ENCODE measurements around the gene VAV1. TPM values are rescaled to one million over a fixed set of nuclear protein-coding genes. Genes with fewer than 3 reads are reported as not detected.
"Not testable (repeated sequence)": the region's sequence is repeated elsewhere in the genome, so short reads cannot be mapped to it uniquely, and the experiment has no call there.

Gene VAV1
- total RNA-seq, 8 experiments from 2014 or later, result 0.29 to 0.66 (median 0.36) TPM; not detected in 4

DNA sequence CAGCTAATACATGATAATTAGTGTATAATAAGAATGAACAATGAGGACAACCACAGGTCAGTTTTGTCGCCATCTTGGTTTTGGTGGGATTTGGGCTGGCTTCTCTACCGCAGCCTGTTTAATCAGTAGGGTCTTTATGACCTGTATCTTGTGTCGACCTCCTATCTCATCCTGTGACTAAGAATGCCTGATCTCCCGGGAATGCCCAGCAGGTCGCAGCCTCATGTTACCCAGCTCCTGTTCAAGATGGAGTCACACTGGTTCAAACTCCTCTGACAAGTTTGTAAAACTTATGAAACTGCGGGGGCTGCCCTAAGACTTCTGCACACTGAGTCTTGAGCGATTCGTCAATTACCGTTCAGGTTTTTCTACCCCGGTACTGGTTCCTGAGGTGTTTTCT, 93.3 kb downstream of the VAV1 start:
- Histone ChIP-seq H3K4me1 (replicated peaks in 1 of 2) (no peaks in the 10 kb centered on the region), H3K4me3 (no peak overlapping the region), H3K27ac (no peak overlapping the region)
- in situ Hi-C loops (cut with MboI; ENCODE audit: low pct_unique_long_range_greater_than_20kb in 2 of 9, low sequenced_read_pairs in 9 of 9, unreplicated experiment in 9 of 9), result loop anchor here in 6 of 9 experiments (10.0 to 25.0 kb wide), 5 partner anchors 131 to 879 kb away; partner anchors contain the start of genes GPR108 (in 1 of the 6), RANBP3 (in 1 of the 6) and TRIP10 (in 1 of the 6)
- 39 to 100% (median 66%) methylated on average over 2 to 8 of the region's 10 CpGs; no CpG with 5 or more reads in 1 of the 10 experiments for WGBS, 10 experiments
- ATAC-seq (replicated peaks in 6 of 8), result no peak

DNA sequence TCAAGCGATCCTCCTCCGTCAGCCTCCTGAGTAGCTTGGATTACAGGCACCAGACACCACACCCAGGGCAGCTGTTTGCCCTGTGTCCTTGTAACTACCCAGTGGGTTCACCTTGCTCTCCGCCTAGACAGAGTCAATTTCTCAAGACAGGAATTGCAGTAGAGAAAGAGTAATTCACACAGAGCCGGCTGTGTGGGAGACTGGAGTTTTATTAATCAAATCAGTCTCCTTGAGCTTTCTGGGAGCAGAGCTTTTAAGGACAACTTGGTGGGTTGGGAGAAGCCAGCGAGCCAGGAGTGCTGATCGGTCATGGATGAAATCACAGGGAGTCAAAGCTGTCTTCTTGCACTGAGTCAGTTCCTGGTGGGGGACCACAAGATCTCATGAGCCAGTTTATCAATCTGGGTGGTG, 94.2 kb downstream of the VAV1 start:
- in situ Hi-C loops (cut with MboI; ENCODE audit: low pct_unique_long_range_greater_than_20kb in 2 of 9, low sequenced_read_pairs in 9 of 9, unreplicated experiment in 9 of 9), result loop anchor here in 6 of 9 experiments (10.0 to 25.0 kb wide), 5 partner anchors 132 to 879 kb away; partner anchors contain the start of genes GPR108 (in 1 of the 6), RANBP3 (in 1 of the 6) and TRIP10 (in 1 of the 6)
- Histone ChIP-seq H3K4me3 (no peak overlapping the region), H3K27ac (no peak overlapping the region), H3K4me1 (replicated peaks in 1 of 2) (no peaks in the 10 kb centered on the region)
- WGBS, 10 experiments, result 25 to 73% (median 50%) methylated on average over 1 to 4 of the region's 6 CpGs; no CpG with 5 or more reads in 5 of the 10 experiments
- ATAC-seq (replicated peaks in 6 of 8), result no peak

DNA sequence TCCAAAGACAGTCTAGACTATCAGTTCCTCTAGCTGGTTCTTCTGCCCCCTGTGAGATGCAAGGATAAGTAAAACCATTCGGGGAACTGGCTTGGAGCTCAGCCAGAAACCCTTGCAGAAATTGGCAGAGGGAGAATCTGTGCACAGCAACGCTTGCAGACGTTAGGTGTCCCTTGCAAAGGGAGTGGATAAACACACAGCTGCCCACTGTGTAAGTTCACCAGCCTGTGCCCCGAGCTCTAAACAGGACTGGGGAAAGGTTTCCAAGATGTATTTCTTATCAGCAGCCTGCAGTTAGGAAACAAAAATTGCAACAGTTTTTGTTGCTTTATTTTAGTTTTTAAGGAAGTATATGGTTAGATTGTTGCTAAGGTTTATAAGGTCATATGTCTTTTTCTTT, 95.8 kb downstream of the VAV1 start:
- Histone ChIP-seq H3K4me3 (no peak overlapping the region), H3K27ac (no peak overlapping the region), H3K4me1 (replicated peaks in 1 of 2) (no peaks in the 10 kb centered on the region)
- in situ Hi-C loops (cut with MboI; ENCODE audit: low pct_unique_long_range_greater_than_20kb in 2 of 9, low sequenced_read_pairs in 9 of 9, unreplicated experiment in 9 of 9), result loop anchor here in 6 of 9 experiments (10.0 to 25.0 kb wide), 5 partner anchors 134 to 881 kb away; partner anchors contain the start of genes GPR108 (in 1 of the 6), RANBP3 (in 1 of the 6) and TRIP10 (in 1 of the 6)
- no peak for ATAC-seq (replicated peaks in 6 of 8)
- WGBS, 10 experiments, result 0 to 52% (median 12%) methylated on average over 2 to 4 of the region's 4 CpGs; no CpG with 5 or more reads in 4 of the 10 experiments

DNA sequence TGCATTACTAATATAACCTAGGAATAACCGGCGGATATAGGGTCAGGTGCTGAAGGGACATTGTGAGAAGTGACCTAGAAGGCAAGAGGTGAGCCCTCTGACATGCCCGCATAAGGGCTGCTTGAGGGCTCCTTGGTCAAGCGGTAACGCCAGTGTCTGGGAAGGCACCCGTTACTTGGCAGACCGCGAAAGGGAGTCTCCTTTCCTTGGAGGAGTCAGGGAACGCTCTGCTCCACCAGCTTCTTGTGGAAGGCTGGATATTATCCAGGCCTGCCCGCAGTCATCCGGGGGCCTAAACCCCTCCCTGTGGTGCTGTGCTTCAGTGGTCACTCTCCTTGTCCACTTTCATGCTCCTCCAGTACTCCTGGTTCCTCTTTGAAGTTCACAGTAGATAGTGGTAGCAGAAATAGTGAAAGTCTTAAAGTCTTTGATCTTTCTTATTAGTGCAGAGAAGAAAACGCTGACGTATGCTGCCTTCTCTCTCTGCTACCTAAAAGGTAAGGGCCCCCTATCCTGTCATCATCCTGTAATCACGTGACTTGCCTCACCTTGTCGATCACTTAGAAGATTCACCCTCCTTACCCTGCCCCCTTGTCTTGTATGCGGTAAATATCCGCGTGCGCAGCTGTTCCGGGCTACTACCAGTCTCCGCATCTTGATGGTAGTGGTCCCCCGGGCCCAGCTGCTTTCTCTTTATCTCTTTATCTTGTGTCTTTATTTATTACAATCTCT, 96.8 kb downstream of the VAV1 start:
- not testable (repeated sequence) for H3K4me1 ChIP-seq (replicated peaks in 1 of 2); H3K27ac ChIP-seq; H3K4me3 ChIP-seq; ATAC-seq (replicated peaks in 6 of 8)
- WGBS, 10 experiments, result 20 to 90% (median 75%) methylated on average over 1 to 8 of the region's 22 CpGs; no CpG with 5 or more reads in 1 of the 10 experiments
- in situ Hi-C loops (cut with MboI; ENCODE audit: low pct_unique_long_range_greater_than_20kb in 2 of 9, low sequenced_read_pairs in 9 of 9, unreplicated experiment in 9 of 9), result loop anchor here in 6 of 9 experiments (10.0 to 25.0 kb wide), 5 partner anchors 135 to 882 kb away; partner anchors contain the start of genes GPR108 (in 1 of the 6), RANBP3 (in 1 of the 6) and TRIP10 (in 1 of the 6)

DNA sequence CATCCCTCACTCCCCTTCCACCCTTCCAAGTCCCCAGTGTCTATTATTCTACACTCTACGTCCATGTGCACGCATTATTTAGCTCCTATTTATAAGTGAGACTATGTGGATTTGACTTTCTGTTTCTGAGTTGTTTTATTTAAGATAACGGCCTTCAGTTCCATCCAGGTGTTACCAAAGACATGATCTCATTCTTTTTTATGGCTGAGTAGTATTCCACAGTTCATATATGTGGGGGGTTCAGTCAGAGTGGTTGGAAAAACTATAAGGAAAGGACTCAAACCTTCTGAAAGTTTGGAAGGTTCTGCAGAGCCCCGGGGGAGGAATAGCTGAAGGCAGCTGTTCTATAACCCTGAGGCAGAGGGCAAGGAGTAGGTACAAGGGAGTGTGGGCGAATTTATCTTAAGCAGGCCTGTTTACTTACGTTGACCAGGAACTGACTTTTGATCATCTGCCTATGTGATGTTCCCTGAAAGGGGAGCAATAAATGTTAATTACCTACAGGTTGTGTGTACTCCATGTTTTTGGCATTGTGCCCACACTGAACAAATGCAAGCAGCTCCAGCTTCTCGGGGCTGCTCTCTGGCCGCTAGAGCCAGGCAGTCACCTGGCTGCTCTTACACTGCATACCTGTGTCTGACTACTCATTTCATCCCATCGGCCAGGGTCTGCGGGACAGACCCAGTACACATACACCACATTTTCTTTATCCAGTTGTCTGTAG, 101.4 kb downstream of the VAV1 start:
- WGBS, 10 experiments, result 37 to 73% (median 51%) methylated on average over 3 to 9 of the region's 10 CpGs
- ATAC-seq (replicated peaks in 6 of 8), result no peak

DNA sequence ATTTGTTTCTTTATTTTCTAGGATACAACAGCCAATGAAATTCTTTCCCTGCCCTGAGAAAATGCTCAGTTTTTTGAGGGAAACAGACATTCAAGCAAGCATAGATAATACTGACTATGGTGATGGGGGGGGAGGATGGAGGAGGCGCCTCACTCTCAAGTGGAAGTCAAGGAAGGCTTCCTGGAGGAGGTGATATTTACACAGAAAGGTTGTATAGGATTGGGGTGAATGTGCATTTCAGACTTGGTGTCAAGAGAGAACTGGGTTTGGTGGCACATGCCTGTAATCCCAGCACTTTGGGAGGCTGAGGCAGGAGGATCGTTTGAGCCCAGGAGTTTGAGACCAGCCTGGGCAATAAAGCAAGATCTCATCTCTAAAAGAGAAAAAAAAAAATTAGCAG, 102.7 kb downstream of the VAV1 start:
- Histone ChIP-seq H3K27ac (no peak overlapping the region), H3K4me3 (no peak overlapping the region), H3K4me1 (replicated peaks in 1 of 2) (no peaks in the 10 kb centered on the region)
- in situ Hi-C loops (cut with MboI; ENCODE audit: low pct_unique_long_range_greater_than_20kb in 2 of 9, low sequenced_read_pairs in 9 of 9, unreplicated experiment in 9 of 9), result no loop called here
- no peak for ATAC-seq (replicated peaks in 6 of 8)
- WGBS, 10 experiments, result 0 to 60% (median 40%) methylated on average over 1 to 2 of the region's 2 CpGs; no CpG with 5 or more reads in 1 of the 10 experiments

More for the DNA sequence above, 101.4 kb downstream of the VAV1 start:
- in situ Hi-C loops (cut with MboI; ENCODE audit: low pct_unique_long_range_greater_than_20kb in 2 of 9, low sequenced_read_pairs in 9 of 9, unreplicated experiment in 9 of 9), result loop anchor here in 6 of 9 experiments (25.0 kb wide), 3 partner anchors 237 to 887 kb away; partner anchors contain the start of gene RANBP3 (in 1 of the 6)
- no peak overlapping the region for H3K4me3 ChIP-seq
- no peaks in the 10 kb centered on the region for H3K4me1 ChIP-seq (replicated peaks in 1 of 2)
- H3K27ac ChIP-seq, result no peak overlapping the region

DNA sequence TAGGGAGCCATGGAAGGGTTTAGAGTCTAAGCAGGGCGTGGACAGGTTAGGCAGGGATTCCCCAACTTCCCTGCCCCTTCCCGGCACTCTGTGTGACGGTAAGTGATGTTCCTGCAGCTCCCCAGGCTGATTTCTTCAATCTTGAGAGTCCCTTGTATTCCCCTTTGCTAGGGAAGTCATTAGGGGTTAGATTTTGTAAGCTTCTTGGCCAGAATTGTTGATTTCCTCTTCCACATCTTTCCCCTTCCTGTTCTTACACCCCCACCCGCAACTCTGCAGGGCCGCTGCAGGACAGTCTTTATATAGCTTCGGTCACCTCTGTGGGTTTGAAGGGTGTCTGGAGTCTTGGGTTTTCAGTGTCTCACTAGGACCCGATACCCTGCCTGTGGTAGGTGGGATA, 104.2 kb downstream of the VAV1 start:
- no peak overlapping the region for H3K4me3 ChIP-seq
- ATAC-seq (replicated peaks in 6 of 8), result no peak
- H3K27ac ChIP-seq, result no peak overlapping the region
- no peaks in the 10 kb centered on the region for H3K4me1 ChIP-seq (replicated peaks in 1 of 2)
- in situ Hi-C loops (cut with MboI; ENCODE audit: low pct_unique_long_range_greater_than_20kb in 2 of 9, low sequenced_read_pairs in 9 of 9, unreplicated experiment in 9 of 9), result no loop called here
- 0 to 61% (median 40%) methylated on average over 1 to 5 of the region's 7 CpGs; no CpG with 5 or more reads in 3 of the 10 experiments for WGBS, 10 experiments

DNA sequence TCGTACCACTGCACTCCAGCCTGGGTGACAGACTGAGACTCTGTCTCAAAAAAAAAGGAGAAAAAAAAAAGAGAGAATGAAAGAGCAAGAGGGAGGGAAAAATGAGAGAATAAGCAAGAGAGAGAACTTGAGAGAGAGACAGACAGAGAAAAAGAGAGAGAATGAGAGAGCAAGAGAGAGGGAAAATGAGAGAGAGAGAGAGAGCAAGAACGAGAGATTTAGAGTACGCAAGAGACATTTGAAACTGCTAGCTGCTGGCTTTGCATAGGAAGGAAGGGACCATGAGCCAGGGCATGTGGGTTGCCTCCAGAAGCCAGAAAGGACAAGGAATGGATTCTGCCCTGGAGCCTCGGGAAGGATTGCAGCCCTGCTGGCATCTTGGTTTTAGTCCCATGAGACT, 105.3 kb downstream of the VAV1 start:
- WGBS, 10 experiments, result 19 to 74% (median 53%) methylated on average over 1 to 4 of the region's 4 CpGs; no CpG with 5 or more reads in 1 of the 10 experiments
- in situ Hi-C loops (cut with MboI; ENCODE audit: low pct_unique_long_range_greater_than_20kb in 2 of 9, low sequenced_read_pairs in 9 of 9, unreplicated experiment in 9 of 9), result no loop called here
- Histone ChIP-seq H3K27ac (no peak overlapping the region), H3K4me3 (no peak overlapping the region), H3K4me1 (replicated peaks in 1 of 2) (no peaks in the 10 kb centered on the region)
- no peak for ATAC-seq (replicated peaks in 6 of 8)

DNA sequence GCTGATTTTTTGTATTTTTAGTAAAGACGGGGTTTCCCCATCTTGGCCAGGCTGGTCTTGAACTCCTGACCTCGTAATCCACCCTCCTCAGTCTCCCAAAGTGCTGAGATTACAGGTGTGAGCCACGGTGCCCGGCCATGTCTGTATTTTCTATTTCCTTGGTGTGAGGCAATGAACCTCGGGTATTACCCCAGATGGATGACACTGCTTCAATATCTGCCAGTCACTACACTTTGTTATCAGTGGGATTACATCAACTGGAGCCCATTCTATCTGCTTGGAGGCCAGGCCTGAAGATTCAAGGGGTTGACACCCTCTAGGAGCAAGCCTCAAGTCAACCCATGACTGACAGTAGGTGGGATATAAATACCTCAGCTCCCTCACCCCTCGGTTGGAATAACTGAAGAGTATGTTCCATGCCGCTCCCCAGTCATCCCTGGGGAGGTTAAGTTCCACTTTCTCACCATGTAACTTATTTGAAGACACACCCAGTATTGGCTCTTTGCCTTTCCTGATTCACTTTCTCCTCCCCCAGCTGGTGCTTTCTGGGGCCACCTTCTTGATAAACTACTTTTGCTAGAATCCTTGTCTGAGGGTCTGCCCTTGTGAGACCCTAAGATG, 113.9 kb downstream of the VAV1 start:
- in situ Hi-C loops (cut with MboI; ENCODE audit: low pct_unique_long_range_greater_than_20kb in 2 of 9, low sequenced_read_pairs in 9 of 9, unreplicated experiment in 9 of 9), result no loop called here
- WGBS, 10 experiments, result 0 to 50% (median 25%) methylated on average over 1 to 5 of the region's 7 CpGs; no CpG with 5 or more reads in 1 of the 10 experiments
- Histone ChIP-seq H3K4me1 (replicated peaks in 1 of 2) (no peaks in the 10 kb centered on the region), H3K4me3 (no peak overlapping the region), H3K27ac (no peak overlapping the region)
- no peak for ATAC-seq (replicated peaks in 6 of 8)

DNA sequence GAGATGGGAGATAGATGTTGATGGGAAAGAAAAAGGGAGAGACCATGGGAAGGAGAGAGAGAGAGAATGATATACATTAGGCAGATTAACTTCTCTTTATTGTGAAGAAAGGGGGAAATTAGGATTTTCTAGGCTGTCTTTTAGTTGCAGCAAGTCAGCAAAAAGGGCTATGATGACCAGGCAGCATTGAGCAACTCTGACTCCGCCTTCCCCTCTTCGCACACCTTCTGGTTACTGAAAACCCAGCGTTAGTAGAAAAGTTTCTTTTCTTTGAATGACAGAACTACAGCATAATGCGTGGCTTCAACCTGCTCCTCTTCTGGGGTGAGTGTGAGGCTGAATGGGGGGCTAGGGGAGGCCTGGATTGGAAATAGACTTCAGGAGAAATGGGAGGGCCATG, 114.8 kb downstream of the VAV1 start, which contains the start of gene ADGRE1:
TSS of gene ADGRE1 (plus strand) at position 264 of the 400 bp plus-strand sequence. CDS start at position 294, 30 bp downstream.
- no peak for ATAC-seq (replicated peaks in 6 of 8)
- no peak within 1 kb of the TSS for H3K27ac ChIP-seq
- H3K4me3 ChIP-seq, result no peak within 1 kb of the TSS
- no peaks in the 10 kb centered on the region for H3K4me1 ChIP-seq (replicated peaks in 1 of 2)
- in situ Hi-C loops (cut with MboI; ENCODE audit: low pct_unique_long_range_greater_than_20kb in 2 of 9, low sequenced_read_pairs in 9 of 9, unreplicated experiment in 9 of 9), result no loop called here
- 25 to 100% (median 28%) methylated on average over 1 to 3 of the region's 4 CpGs; no CpG with 5 or more reads in 5 of the 10 experiments for WGBS, 10 experiments

DNA sequence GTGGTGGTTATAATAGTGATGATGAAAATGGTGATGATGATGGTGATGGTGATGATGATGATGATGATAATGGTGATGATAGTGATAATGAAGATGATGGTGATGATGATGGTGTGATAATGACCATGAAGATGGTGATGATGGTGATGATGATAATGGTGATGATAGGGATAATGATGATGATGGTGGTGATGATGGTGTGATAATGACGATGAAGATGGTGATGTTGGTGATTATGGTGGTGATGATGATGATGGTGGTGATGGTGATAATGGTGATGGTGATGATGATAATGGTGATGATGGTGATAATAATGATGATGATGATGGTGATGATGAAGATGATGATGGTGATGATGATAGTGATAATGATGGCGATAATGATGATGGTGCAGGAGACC, 116.5 kb downstream of the VAV1 start:
- no peak overlapping the region for H3K27ac ChIP-seq
- no peaks in the 10 kb centered on the region for H3K4me1 ChIP-seq (replicated peaks in 1 of 2)
- no peak for ATAC-seq (replicated peaks in 6 of 8)
- WGBS, 10 experiments, result 33 to 86% (median 60%) methylated on average over 1 to 2 of the region's 2 CpGs; no CpG with 5 or more reads in 1 of the 10 experiments
- H3K4me3 ChIP-seq, result no peak overlapping the region
- in situ Hi-C loops (cut with MboI; ENCODE audit: low pct_unique_long_range_greater_than_20kb in 2 of 9, low sequenced_read_pairs in 9 of 9, unreplicated experiment in 9 of 9), result no loop called here

DNA sequence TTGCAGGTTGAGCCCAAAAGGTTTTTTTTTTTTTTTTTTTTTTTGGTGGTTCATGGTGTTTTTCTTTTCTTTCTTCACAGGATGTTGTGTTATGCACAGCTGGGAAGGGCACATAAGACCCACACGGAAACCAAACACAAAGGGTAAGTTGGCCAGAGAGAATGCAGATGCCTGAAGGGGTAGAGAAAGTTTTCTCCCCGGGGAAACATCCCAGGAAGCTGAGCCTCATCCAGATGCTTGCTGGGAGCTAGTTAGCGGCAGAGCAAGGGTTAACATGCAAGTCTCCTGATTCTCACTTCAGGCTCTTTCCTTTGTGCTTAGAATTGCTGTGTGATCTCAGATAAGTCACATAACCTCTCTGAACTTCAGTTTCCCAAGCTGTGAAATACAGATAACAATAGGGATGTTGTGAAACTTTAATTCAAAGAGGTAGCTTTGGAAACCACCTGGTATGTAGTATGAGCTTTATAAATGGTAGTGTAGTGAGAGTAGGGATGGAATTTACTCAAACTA, 117.9 kb downstream of the VAV1 start:
- H3K27ac ChIP-seq, result no peak overlapping the region
- in situ Hi-C loops (cut with MboI; ENCODE audit: low pct_unique_long_range_greater_than_20kb in 2 of 9, low sequenced_read_pairs in 9 of 9, unreplicated experiment in 9 of 9), result no loop called here
- ATAC-seq (replicated peaks in 6 of 8), result no peak
- no peaks in the 10 kb centered on the region for H3K4me1 ChIP-seq (replicated peaks in 1 of 2)
- H3K4me3 ChIP-seq, result no peak overlapping the region
- WGBS, 10 experiments, result 15 to 71% (median 30%) methylated on average over 1 to 3 of the region's 3 CpGs; no CpG with 5 or more reads in 2 of the 10 experiments
